NCI-H510A treated with DMSO at 0.1 percent for 48 hours (cell line): ENCODE data around the gene PDZD2.

ENCODE experiments used
- DNase-seq: peaks from one replicate; lab custom pipeline; 2025; lab: John Stamatoyannopoulos, UW

PDZD2 gene

GRCh38 chr5:31638345-31638744 is 586 bp upstream of the PDZD2 start:
- DNase-seq = no peak

DNA sequence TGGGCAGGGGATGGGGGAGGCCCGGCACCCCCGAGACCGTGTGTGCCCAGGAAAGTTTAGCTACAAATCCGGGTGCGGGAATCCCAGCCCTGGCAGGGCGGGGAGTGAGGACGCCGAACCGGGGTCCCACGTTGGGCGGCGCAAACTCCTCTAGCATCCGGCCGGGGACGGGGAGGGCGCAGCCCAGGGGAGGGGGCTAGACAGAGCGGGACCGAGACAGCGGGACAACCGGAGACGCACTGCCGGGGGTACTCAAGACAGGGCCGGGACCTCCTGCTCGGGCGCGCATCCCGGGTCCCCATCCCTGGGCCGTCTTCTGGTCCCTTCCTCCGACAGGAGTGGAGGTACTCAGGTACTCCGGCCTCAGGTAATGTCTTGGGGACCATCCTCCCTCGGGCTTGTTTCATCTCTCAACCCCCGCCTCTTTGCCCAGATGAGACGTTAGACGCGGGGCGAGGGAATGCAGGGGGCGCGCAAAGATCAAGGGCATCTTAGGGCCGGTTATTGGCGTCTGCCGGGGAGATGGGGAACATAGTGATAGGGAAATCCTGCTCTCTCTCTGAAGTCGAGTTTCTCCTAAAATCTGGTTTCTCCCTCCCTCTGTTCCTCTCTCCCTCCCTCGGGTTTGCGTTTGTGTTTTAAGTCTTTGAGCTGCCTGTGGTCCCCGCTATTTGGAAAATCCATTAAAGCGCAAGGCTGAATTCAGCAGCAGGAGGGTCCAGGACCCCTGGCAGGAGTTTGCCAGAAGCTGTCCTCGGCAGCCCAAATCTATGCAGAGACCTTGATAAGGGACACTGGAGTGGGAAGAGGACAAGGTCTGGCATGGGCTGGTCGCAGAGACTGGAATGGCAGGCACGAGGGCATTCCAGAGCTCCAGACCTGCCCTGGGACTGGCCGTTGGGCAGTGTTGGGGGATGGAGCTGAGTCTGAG is 815 bp downstream of the PDZD2 start:
- no peak for DNase-seq

DNA sequence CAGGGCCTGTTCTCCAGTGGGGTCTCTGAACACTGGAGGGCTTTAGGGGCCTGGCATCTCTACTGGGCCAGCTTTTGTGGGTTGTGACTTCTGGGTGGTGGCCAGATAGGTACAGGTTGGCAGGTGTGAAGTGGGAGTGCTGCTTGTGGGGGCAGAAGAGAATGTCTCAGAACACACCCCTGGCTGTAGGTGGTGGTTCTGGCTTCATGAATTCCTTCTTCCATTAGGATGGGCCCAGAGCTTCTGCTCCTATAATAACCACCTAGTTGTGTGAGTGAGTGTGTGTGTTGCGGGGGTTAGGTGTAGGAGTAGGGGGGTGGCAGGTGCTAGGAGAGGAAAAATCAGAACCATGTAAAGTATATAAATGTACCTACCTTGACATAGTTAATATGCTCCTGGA is 1.6 kb downstream of the PDZD2 start:
- no peak for DNase-seq

DNA sequence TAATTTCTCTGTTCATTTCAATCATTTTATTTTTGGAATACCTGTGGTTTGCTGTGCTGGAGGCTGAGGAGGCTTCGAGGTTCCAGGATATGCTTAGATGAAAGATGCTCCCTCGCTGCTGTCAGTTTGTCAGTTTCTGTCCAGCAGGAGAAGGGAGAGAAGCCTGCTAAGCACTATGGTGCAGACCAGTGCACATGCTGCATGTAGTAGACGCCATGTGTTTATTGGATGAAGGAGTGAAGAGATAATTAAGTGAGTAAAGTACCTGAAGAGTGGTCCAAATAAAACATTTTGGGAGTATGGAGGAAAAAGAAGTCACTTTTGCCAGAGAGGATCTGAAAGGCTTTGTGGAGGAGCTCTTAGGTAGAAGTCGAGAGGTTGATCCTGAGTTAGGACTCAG is 2.1 kb downstream of the PDZD2 start:
- no peak for DNase-seq

GRCh38 chr5:31641575-31641974 is 2.6 kb downstream of the PDZD2 start:
- no peak for DNase-seq

DNA sequence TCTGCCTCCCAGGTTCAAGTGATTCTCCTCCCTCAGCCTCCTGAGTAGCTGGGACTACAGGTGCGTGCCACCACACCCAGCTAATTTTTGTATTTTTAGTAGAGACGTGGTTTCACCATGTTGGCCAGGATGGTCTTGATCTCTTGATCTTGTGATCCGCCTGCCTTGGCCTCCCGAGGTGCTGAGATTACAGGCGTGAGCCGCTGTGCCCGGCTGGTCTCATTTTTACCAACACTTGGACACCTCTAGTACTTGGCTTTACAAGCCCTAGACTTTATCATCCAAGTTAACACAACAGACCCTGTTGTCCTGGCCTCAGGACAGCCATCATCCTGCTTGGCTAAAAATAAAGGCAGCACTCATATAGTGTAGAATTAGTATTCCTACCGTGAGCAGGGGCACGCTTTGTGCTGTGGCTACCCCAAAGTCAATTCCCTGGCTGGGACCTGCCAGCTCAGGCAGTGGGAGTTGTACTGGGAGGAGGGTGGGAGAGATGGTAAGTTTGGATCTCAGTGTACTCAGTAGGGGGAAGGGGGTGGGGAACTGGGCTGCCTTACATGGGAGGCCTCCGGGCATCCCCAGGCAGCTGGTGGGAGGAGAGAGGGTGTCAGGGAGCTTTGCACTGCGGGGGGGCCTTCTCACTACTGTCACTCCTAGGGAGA is 6.6 kb downstream of the PDZD2 start:
- DNase-seq = no peak

DNA sequence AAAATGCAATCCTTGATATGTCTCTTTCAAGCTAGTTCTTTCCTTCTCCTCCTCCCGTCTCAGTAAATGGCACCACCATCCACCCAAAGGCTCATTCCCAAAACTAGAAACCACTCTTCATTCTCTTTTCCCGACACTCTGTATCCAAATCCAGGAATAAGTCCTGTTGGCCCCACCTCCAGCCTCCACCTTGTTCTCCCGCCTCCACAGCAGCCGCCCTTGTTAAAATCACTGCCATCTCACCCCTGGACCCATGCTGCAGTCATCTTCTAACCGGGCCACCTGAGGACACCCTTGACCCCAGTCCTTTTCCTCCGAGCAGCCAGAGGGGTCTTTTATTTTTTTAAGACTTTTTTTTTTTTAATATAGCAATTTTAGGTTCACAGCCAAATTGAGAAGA is 9.4 kb downstream of the PDZD2 start:
- DNase-seq = no peak

- no peak for DNase-seq
Measured at GRCh38 chr5:31651241-31651640, 12.3 kb downstream of the PDZD2 start.

DNA sequence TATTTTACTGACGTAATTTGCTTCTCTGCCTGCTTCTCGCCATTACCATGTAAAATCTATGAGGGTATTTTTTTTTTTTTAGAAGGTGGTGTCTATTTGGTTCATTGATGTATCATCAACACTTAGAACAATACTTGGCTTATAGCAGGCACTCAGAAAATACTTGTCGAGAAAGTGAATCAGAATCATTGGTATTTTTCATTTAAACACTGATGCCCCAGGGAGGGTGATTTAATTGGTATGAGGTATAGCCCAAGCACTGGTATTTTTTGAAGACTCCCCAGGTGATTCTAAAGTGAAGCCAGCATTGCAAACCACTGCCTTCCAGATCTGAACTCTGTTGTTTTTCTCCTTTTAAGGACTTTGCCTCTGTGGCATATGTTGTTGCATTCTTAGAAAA is 16.6 kb downstream of the PDZD2 start:
- DNase-seq = no peak

- no peak for DNase-seq
Measured at GRCh38 chr5:31656806-31657205, 17.9 kb downstream of the PDZD2 start.

DNA sequence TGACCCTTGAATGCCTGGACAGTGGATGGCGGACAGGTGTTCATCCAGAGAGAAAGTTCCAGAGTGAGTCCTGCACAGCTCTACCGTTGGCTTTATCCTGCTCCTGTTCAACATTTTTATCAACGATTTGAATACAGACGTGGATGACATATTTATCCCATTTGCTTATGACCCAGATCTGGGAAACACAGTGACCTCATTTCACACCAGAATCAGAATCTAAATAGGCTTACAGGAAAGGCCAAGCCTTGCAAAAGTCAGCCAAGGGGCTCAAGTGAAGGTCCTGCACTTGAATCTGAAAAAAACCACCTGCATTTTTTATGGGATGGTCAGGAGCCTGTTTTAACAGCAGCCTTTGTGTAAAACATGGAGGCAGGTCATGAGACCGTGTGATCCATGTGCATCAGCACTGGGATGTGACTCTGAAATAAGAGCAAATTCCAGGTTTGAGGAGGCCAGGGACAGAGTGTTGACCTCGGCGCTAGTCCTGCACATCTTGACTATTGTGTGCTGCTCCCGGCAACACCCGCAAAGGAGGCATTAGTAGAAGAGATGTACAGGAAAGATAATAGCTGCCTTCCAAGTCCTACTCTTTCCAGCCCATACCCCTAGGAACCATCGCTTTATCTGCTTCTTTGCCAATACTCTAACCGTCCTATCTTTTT is 18.5 kb downstream of the PDZD2 start:
- no peak for DNase-seq

DNA sequence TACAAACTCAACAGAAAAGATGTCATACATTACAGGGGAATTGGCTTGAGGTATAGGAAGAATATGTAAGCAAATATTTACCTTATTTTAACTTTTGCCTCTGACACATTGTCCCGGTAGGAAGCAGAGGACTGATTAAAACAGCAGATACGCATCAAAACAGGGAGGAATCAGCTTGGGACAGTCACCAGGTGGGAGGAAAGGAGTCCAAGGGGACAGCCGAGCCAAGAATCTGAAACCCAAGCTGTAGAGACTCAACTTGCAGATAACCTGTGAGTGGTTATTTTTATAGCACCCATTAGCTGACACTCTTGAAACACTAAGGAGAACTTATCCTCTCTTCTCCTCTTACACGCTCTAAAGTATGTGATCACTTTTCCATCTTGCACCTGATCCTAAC is 22.3 kb downstream of the PDZD2 start:
- no peak for DNase-seq

DNA sequence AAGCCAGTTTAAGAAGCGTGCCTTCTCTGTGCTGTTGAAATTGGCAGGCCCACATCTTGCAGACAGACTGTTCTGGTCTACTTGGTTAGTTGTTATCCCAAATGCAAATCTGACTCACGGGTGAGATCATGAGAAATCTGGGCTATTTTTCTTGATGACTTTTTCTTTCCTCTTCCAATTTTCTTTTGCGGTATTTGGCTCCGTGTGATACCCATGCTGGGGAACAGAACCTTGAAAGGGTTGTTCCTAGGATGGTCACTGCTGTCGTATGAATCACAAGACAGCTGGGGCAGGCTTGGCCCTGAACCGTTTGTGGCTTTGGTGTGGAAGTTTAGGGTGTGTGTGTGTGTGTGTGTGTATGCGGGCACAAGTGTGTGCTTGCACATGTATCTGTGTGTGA is 24.6 kb downstream of the PDZD2 start:
- no peak for DNase-seq

- DNase-seq = no peak
Measured at GRCh38 chr5:31664566-31664965, 25.6 kb downstream of the PDZD2 start.

DNA sequence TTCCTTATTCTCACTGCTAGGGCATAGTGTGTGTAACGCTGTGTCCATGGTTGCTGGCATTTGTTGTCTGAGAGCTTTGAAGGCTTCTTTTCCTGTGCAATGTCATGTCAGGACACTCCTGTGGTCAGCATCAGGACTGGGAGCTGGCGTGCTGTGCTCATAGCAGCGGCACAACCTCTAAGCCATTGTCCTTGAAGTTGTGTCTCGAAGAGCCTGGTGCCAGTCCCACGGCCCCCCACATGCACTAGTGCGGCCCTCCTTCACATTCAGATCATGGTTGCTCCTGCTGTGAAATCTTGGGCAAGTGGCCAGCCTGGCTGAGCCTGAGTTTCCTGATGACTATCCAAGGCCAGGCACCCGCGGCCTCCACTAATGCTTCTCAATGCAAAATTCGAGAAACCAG is 32.4 kb downstream of the PDZD2 start:
- DNase-seq = no peak

- DNase-seq = no peak
Measured at GRCh38 chr5:31674371-31674951, 35.5 kb downstream of the PDZD2 start.

DNA sequence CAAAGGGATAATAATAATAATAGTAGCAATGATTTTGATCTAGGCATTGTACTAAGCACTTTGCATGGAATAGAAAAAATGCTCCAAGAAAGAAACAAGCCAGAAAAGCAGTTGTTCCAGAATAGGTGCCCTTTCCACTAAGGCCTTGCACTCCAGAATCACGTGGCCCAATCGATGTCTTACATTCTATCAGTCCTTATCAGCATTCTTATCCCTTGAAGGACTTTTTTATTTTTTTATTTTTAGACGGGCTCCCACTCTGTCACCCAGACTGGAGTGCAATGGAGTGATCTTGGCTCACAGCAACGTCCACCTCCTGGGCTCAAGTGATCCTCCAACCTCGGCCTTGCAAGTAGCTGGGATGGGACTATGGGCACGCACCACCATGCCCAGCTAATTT is 36.5 kb downstream of the PDZD2 start:
- DNase-seq = no peak

- no peak for DNase-seq
Measured at GRCh38 chr5:31678180-31678579, 39.2 kb downstream of the PDZD2 start.

DNA sequence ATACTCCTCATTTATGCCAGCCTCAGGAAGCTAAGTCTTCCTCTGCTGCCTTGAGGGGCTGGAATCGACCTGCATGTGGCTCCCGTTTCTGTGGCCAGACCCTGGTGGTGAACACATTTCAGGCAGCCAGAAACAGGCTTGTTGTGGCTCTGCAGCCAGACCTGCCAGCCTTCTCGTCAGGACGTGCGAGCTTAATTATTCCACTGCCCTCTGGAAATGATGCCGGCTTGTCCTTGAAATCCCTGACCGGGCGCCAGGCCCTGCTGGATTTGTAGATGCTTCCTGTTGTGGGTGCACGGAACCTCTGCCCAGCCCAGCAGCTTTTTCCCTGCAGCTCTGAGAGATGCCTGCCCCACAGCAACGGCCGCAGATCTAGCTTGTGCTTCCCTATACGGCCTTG is 41.6 kb downstream of the PDZD2 start:
- no peak for DNase-seq

- no peak for DNase-seq
Measured at GRCh38 chr5:31682025-31682424, 43.1 kb downstream of the PDZD2 start.

DNA sequence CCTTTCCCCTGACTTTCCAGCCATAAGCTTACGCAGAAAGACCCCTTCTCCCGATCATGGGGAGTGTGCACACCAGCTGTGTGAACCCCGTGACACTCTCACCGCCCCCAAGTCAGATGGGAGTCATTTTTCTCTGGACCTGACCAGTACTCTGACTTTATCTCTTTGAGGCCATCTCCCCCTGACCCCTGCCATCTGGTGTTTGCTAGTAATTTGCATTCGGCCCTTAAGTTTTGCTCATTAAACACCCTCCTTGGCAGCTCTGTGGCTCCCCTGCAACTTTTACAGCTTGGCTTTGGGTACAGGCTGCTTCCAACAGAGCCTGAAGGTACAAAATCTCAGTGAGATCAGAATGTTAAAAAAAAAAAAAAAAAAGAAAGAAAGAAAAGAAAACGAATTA is 43.9 kb downstream of the PDZD2 start:
- no peak for DNase-seq

- DNase-seq = no peak
Measured at GRCh38 chr5:31688515-31689092, 49.7 kb downstream of the PDZD2 start.
